Heart right ventricle (tissue), 16 donors: ENCODE results near the gene UBE2G1. TPM values are rescaled to one million over a fixed set of nuclear protein-coding genes. Genes with fewer than 3 reads are reported as not detected.

Experiments
- ATAC-seq, 8 donors: fragments of 200-7000 bp; cut with Tn5 transposase; one replicate each; pipeline ENCODE4 v1.9.1; 2020; ENCODE audit warnings: mild to moderate bottlenecking in 8 of 8, moderate library complexity in 8 of 8, moderate number of reproducible peaks in 1 of 8
- DNase-seq, 2 donors: peaks; one replicate each; pipeline ENCODE4 v3.0.0-alpha.2; 2020
- H3K27ac ChIP-seq, 10 donors: fragments of 200-600 bp; sonication (generic) in 2 of 10; one replicate each; pipeline versions ENCODE4 v1.5.0 to v1.8.0; 2020 to 2022; ENCODE audit warnings: mild to moderate bottlenecking in 3 of 10
- H3K27me3 ChIP-seq, 7 donors: fragments of 200-600 bp; one replicate each; pipeline ENCODE4 v1.8.0; 2021 to 2022; ENCODE audit warnings: mild to moderate bottlenecking in 2 of 7
- H3K36me3 ChIP-seq, 9 donors: fragments of 200-600 bp; sonication (generic) in 1 of 9; one replicate each; pipeline versions ENCODE4 v1.5.0 to v1.8.0; 2020 to 2022; ENCODE audit warnings: mild to moderate bottlenecking in 2 of 9
- H3K4me1 ChIP-seq, 9 donors: fragments of 200-600 bp; sonication (generic) in 1 of 9; one replicate each; pipeline versions ENCODE4 v1.5.0 to v1.8.0; 2020 to 2022; ENCODE audit warnings: mild to moderate bottlenecking in 4 of 9
- H3K4me3 ChIP-seq, 10 donors: fragments of 200-600 bp; sonication (generic) in 2 of 10; one replicate each; pipeline versions ENCODE4 v1.5.0 to v1.8.0; 2020 to 2022; ENCODE audit warnings: mild to moderate bottlenecking in 7 of 10, moderate library complexity in 2 of 10
- H3K9me3 ChIP-seq, 11 donors: fragments of 200-600 bp in 10 of 11; sonication (generic) in 2 of 11; one replicate each; pipeline versions ENCODE4 v1.5.0 to v1.8.0; 2013 to 2022; ENCODE audit warnings: mild to moderate bottlenecking in 2 of 11, control low read depth in 1 of 11, moderate library complexity in 1 of 11
- CTCF ChIP-seq, 9 donors: fragments of 200-600 bp; sonication (generic) in 2 of 9; IDR thresholded peaks; one replicate each; pipeline versions ENCODE4 v1.5.0 to v1.8.0; 2021 to 2022; ENCODE audit warnings: antibody characterized with exemption in 9 of 9, mild to moderate bottlenecking in 5 of 9, moderate library complexity in 1 of 9
- WGBS, 2 donors: extraction: QIAGEN DNeasy Blood & Tissue Kit; methylation state at CpG; one replicate each; pipeline ENCODE4 v1.1.7; 2013; ENCODE audit warnings: inconsistent platforms in 1 of 2; 5-methylcytosine and 5-hydroxymethylcytosine counted together
- intact Hi-C, 10 donors: fragments of 100-400 bp; cut with DNase I; formaldehyde crosslinking; loops; one replicate each; pipeline versions ENCODE4 v1.11.1 to v1.14.2; 2022
- polyA plus RNA-seq, 2 donors: library from polyadenylated mRNA; stranded (reverse); fragments of 200-250 nt; gene quantifications; one replicate each; pipeline ENCODE4 v1.2.3, GENCODE V29; 2013
- total RNA-seq, 10 donors: library from RNA; stranded (reverse); fragmentation: NEBNext Ultra II Directional in 3 of 10; extraction: Animal tissue kit (Norgen Biotek cat#: 25700) in 3 of 10; gene quantifications; one replicate each; pipeline versions ENCODE4 v1.2.1 to v1.2.4, GENCODE V29; 2021 to 2023
- donor health status: Arrhythmogenic right ventricular cardiomyopathy.
- donor health status: ischemic (EF 13 %, LVEDD 7.1; RV severe dilation, severe dysfunction).
- donor health status: healthy with polysubstance abuse.
- donor health status: DM: no; HTN: yes; CAD: no.
- donor health status: DM: no; HTN: no; CAD: no.
- donor health status: ischemic (EF 25% LVEDD 6.9; RV normal size, moderate dysfunction).
- donor health status: ischemic (EF 25% LVEDD 5.7; RV mildly dilated, moderate dysfunction).
- donor health status: healthy.
- donor health status: DM: yes; HTN: yes; CAD: no.
- donor health status: Ischemic cardiomyopathy.
- donor health status: ischemic (EF 35%, LVEDD 5.7; RV mildly dilated, moderate dysfunction).
- donor health status: nonischemic (EF 11% LVEDD 7.7; RV severe dilation, severe dysfunction).
- donor health status: DM: yes; HTN: yes; CAD: no.
- donor health status: PGD.
- donor health status: ischemic (EF 29% LVEDD 5.4; RV normal size, mild dysfunction).
- donor health status: nonischemic (EF 23%, LVEDD 6.1; RV moderate dilation, normal function).

The UBE2G1 gene
- total and polyA plus RNA-seq, 12 donors, result 14.9 to 119 (median 100) TPM

GRCh38 chr17:4405699-4406098 lies 39.2 kb upstream of the UBE2G1 start:
- intact Hi-C loops, result no loop called here
- Histone ChIP-seq H3K9me3 (no peaks in the 10 kb centered on the region), H3K4me3 (no peak overlapping the region), H3K36me3 (no peaks in the 10 kb centered on the region), H3K27ac (no peak overlapping the region), H3K4me1 (no peaks in the 10 kb centered on the region), H3K27me3 (no peaks in the 10 kb centered on the region)
- DNase-seq, result no peak
- 91 to 95% methylated on average over 5 of the region's 5 CpGs for WGBS, 2 donors
- ATAC-seq, result no peak
- TF ChIP-seq CTCF (IDR thresholded peaks at IDR 0.05), result no peak

- ATAC-seq, result no peak
Observed at GRCh38 chr17:4405038-4405669, 38.7 kb upstream of the UBE2G1 start.

GRCh38 chr17:4397840-4398239 lies 31.4 kb upstream of the UBE2G1 start:
- DNase-seq, result no peak
- no peak overlapping the region for H3K4me3 ChIP-seq
- H3K36me3 ChIP-seq, result no peaks in the 10 kb centered on the region
- TF ChIP-seq CTCF (IDR thresholded peaks at IDR 0.05), result no peak
- H3K27me3 ChIP-seq, result no peaks in the 10 kb centered on the region
- H3K4me1 ChIP-seq, result no peaks in the 10 kb centered on the region
- no peak for ATAC-seq
- intact Hi-C loops, result no loop called here
- H3K27ac ChIP-seq, result no peak overlapping the region
- 92 to 94% methylated on average over 6 of the region's 6 CpGs for WGBS, 2 donors
- H3K9me3 ChIP-seq, result no peaks in the 10 kb centered on the region

More at GRCh38 chr17:4405038-4405669, 38.7 kb upstream of the UBE2G1 start:
- intact Hi-C loops, result no loop called here
- Histone ChIP-seq H3K4me3 (no peak overlapping the region), H3K27ac (no peak overlapping the region), H3K9me3 (no peaks in the 10 kb centered on the region), H3K4me1 (no peaks in the 10 kb centered on the region), H3K27me3 (no peaks in the 10 kb centered on the region), H3K36me3 (no peaks in the 10 kb centered on the region)
- no peak for DNase-seq
- TF ChIP-seq CTCF (IDR thresholded peaks at IDR 0.05), result no peak
- WGBS, 2 donors, result 89 to 90% methylated on average over 7 of the region's 7 CpGs

GRCh38 chr17:4395111-4395478 lies 28.6 kb upstream of the UBE2G1 start:
- intact Hi-C loops, result no loop called here
- Histone ChIP-seq H3K4me1 (no peaks in the 10 kb centered on the region), H3K36me3 (no peaks in the 10 kb centered on the region), H3K4me3 (no peak overlapping the region), H3K27me3 (no peaks in the 10 kb centered on the region), H3K27ac (no peak overlapping the region), H3K9me3 (no peaks in the 10 kb centered on the region)
- ATAC-seq (no peak), DNase-seq (no peak)
- 88 to 95% methylated on average over 3 of the region's 3 CpGs for WGBS, 2 donors
- no peak for TF ChIP-seq CTCF (IDR thresholded peaks at IDR 0.05)
